IMR-90 (cell line): ENCODE results near the gene PTPRG.

Experiments used
- CEBPB ChIP-seq: IDR thresholded peaks from 2 replicates; pipeline ENCODE4 v1.6.1; 2012; ENCODE audit warnings: low read depth, low read length, improper control_type of control experiment
- CTCF ChIP-seq: conservative IDR thresholded peaks from 2 replicates; pipeline ENCODE4 v1.5.1; 2012; ENCODE audit warnings: mild to moderate bottlenecking, low read depth, low read length, improper control_type of control experiment
- MAZ ChIP-seq: IDR thresholded peaks from 2 replicates; pipeline ENCODE4 v1.6.1; 2012; ENCODE audit warnings: low read depth, mild to moderate bottlenecking, low read length, improper control_type of control experiment, moderate library complexity, borderline replicate concordance
- MXI1 ChIP-seq: IDR thresholded peaks from 2 replicates; pipeline ENCODE4 v1.6.1; 2012; ENCODE audit warnings: low read depth, mild to moderate bottlenecking, low read length, moderate library complexity, borderline replicate concordance
- POLR2A ChIP-seq: IDR thresholded peaks from 2 replicates; pipeline ENCODE4 v1.6.1; 2012; ENCODE audit warnings: mild to moderate bottlenecking, low read depth, low read length
- RAD21 ChIP-seq: IDR thresholded peaks from 2 replicates; pipeline ENCODE4 v1.6.1; 2012; ENCODE audit warnings: low read length, improper control_type of control experiment
- RFX5 ChIP-seq: IDR thresholded peaks from 2 replicates; pipeline ENCODE4 v1.8.0; 2012; ENCODE audit warnings: low read depth, mild to moderate bottlenecking, low read length, moderate library complexity

DNA sequence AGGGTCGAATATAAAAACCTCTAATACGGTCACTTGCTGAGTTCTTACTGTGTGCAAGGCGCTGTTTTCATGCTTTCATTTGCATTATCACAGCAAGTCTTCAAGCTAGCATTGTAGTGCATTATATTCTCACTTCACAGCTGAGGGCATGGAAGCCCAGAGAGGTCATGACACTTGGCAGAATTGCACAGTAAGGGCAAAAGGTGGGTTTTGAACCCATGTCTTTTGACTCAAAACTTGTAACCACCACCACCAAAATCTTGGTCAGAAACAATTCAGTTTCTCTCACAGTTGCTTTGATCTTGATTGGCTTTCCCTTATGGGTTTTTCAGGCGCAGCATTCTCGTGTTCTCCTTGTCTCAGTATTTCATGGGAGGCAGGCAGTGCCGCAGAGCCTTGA lies 371.1 kb downstream of the PTPRG start:
- TF ChIP-seq RAD21 (no peak), CEBPB (no peak), CTCF (no peak), POLR2A (no peak), RFX5 (no peak), MAZ (no peak), MXI1 (no peak)
